GM18858 (cell line): ENCODE measurements around the gene TMEM40.
"Not testable (repeated sequence)": the region's sequence is repeated elsewhere in the genome, so short reads cannot be mapped to it uniquely, and the experiment has no call there.

Experiments used
- ATAC-seq: cut with Tn5 transposase; IDR thresholded peaks from one replicate; pipeline ENCODE4 v1.9.1; 2021; ENCODE audit not compliant: unreplicated experiment

Gene TMEM40

GRCh38 chr3:12751571-12751970 lies 7.5 kb downstream of the TMEM40 start:
- ATAC-seq = no peak

- no peak for ATAC-seq
Measured at GRCh38 chr3:12750658-12751071, 8.4 kb downstream of the TMEM40 start.

DNA sequence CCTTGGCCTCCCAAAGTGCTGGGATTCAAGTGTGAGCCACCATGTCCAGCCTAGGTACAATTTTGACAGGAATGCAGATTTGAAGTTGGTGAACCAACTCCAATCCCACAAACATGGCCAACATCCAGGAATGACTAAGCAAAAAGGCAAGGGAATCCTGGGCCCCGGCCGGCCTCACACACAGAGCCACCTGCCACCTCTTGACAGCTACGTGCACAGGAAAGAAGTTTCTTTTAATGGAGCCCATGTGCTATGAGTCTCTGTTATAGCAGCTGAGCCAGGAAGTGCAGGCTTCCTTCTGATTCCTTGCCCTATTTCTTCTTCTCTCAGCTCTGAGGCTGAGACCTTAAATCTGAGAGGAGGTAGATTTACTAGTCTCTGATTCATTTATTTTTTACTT lies 8.8 kb downstream of the TMEM40 start:
- ATAC-seq = no peak

GRCh38 chr3:12748477-12748876 lies 10.6 kb downstream of the TMEM40 start:
- ATAC-seq = no peak

DNA sequence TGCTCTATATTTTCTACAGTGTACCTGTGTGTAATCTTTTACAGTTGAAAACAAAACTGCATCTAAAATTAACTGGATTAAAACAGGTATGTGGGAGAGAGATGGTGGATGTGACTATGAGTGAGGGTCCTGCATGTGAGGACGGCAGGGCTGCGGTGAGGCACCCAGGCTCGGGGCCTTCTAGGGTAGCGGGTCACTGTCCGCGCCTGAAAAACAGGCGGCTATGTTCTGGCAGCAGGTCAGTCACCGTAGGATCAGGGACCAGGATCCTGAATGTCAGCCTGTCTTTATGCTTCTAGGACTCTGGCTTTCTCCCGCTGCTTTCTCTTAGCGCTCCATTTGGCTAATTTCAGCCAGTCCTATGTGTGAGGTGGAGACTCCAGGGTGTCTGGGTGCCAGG lies 12.6 kb downstream of the TMEM40 start:
- no peak for ATAC-seq

GRCh38 chr3:12744326-12744725 lies 14.7 kb downstream of the TMEM40 start:
- no peak for ATAC-seq

- ATAC-seq = no peak
Measured at GRCh38 chr3:12743583-12743982, 15.5 kb downstream of the TMEM40 start.

GRCh38 chr3:12742330-12743107 lies 16.5 kb downstream of the TMEM40 start:
- ATAC-seq = no peak

GRCh38 chr3:12741209-12741608 lies 17.9 kb downstream of the TMEM40 start:
- no peak for ATAC-seq

DNA sequence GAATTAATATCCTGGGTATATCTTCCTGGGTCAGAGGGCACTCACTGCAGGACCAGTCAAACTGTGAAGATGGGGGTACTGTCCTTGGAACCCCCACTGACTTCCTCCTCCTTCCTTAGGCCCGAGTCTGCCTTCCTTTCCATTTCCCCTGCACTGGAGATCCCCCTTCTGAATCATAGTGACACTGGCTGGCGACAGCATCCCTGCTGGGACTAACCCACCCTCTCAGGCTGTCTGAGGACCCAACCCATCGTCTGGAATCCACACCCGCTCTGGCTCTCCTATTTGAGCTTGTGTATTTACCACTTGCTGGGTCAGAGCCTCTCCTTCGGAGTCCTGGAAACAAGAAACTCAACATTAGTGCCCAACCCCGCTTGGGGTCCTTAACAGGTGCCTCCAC lies 21.2 kb downstream of the TMEM40 start:
- ATAC-seq = no peak

GRCh38 chr3:12737319-12737718 lies 21.7 kb downstream of the TMEM40 start:
- no peak for ATAC-seq

GRCh38 chr3:12734960-12735359 lies 24.1 kb downstream of the TMEM40 start:
- ATAC-seq = no peak

DNA sequence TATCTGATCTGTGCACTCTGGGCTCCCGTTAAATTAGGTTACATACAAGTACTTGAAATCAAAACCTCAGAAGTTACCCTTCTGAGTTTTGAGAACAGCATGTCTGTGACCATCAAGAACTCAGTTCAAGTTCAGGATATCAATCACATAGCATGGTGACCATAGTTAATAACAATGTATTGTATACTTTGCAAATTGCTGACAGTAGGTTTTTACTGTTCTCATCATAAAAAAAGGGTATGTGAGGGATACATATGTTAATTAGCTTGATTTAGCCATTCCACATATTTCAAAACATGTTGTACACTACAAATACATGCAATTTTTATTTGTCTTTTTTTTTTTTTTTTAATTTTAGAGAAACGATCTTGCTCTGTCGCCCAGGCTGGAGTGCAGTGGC lies 25.5 kb downstream of the TMEM40 start:
- ATAC-seq = no peak

DNA sequence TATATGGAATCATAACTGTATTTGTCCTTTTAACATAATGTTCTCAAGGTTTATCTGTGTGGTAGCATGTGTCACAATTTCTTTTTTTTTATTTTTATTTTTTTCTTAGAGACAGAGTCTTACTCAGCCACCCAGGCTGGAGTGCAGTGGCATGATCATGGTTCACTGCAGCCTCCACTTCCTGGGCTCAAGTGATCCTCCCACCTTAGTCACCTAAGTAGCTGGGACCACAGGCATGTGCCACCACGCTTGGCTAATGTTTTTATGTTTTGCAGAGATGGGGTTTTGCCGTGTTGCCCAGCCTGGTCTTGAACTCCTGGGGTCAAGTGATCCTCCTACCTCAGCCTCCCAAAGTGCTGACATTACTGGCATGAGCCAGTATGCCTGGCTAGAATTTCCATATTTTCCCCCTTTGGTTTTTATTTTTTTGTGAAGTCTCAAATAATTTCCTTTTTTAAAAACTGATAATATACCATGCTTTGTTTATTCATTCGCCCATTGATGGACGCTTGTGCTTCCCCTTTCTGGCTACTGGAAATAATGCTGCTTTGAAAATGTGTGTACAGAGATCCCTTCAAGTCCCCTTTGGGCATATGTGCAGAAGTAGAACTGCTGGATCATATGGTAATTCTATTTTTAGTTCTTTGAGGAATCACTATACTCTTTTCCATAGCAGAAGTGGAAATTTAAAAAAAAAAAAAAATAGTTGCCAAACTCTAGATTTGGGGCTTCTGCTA lies 28.4 kb downstream of the TMEM40 start:
- ATAC-seq = no peak

- ATAC-seq = no peak
Measured at GRCh38 chr3:12729051-12729651, 29.9 kb downstream of the TMEM40 start.

GRCh38 chr3:12727937-12728336 lies 31.1 kb downstream of the TMEM40 start:
- ATAC-seq = no peak

DNA sequence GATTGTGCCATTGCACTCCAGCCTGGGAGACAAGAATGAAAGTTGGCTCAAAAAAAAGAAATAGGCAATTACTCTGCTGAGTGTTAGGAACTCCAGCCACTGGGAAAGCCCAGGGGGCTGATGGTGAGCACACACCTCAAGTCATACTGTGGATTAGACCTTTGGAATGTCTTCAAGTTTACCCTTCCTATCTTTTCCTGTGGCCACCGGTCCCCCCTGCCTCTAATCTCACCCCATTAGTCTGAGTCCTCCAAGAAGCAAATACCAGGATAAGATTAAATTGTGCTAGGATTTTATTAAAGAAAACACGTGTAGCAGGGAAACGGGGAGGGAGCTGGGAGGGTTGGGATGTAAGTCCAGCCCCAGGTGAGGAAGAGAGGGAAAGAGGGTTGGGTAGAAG lies 31.6 kb downstream of the TMEM40 start:
- no peak for ATAC-seq

GRCh38 chr3:12725436-12725835 lies 33.6 kb downstream of the TMEM40 start:
- ATAC-seq = no peak

DNA sequence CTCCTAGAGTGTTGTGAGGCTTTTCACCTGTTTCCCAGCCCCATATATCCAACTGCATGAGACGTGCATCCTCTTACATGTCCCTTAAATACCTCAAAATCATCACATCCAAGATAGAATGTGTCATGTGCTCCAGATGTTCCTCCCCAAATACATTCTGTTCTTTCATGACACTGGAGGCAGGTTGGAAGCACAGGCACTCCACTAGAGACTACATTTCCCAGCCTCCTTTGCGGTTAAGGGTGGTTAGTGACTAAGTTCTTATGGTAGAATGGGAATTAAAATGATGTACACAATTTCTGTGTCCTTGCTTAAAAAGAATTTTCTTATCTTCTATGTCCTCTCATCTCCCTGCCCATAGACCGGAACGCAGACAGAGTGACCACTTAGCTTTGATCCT lies 34.3 kb downstream of the TMEM40 start:
- no peak for ATAC-seq

GRCh38 chr3:12723362-12723761 lies 35.7 kb downstream of the TMEM40 start:
- ATAC-seq = not testable (repeated sequence)

DNA sequence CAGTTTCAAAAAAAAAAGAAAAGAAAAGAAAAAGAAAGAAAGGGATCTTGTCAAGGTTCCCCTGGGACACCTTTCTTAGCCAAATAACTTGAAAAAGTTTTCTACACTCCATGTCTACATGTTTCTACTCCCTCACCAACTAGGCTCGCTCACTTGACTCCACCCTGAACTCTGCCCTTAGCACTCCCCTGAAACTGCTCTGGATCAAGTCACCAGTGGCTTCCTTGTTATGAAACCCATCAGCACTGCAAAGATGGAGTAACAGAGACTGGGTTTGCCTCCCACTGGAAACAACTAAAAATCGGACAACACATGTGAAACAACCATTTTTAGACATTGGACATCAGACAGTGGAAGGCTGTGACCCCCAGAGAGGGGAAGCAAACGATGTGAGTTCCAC lies 36.8 kb downstream of the TMEM40 start:
- ATAC-seq = no peak
